Fibroblast of pulmonary artery (primary cell): ENCODE measurements around the gene RNF149.

Experiments
- DNase-seq: peaks from one replicate; pipeline ENCODE4 v3.0.0-alpha.2; 2010; ENCODE audit warnings: low read depth
- H3K4me3 ChIP-seq: replicated peaks from 2 replicates; pipeline ENCODE4 v1.5.1; 2011; ENCODE audit warnings: low read depth, mild to moderate bottlenecking, control low read depth, low read length, moderate library complexity
- CTCF ChIP-seq: IDR thresholded peaks from 2 replicates; pipeline ENCODE4 v1.5.1; 2011; ENCODE audit warnings: mild to moderate bottlenecking, control low read depth, low read length, inconsistent platforms; ENCODE audit errors: missing control alignments

Gene RNF149

GRCh38 chr2:101263377-101263800 lies 45.1 kb downstream of the RNF149 start:
- H3K4me3 ChIP-seq: no peak overlapping the region
- TF ChIP-seq CTCF: no peak
- DNase-seq: no peak

- H3K4me3 ChIP-seq: no peak overlapping the region
- TF ChIP-seq CTCF: no peak
- DNase-seq: no peak
Observed at GRCh38 chr2:101262142-101262541, 46.4 kb downstream of the RNF149 start.

- TF ChIP-seq CTCF: no peak
- DNase-seq: no peak
- no peak overlapping the region for H3K4me3 ChIP-seq
Observed at GRCh38 chr2:101258804-101259203, 49.7 kb downstream of the RNF149 start.

- H3K4me3 ChIP-seq: no peak overlapping the region
- DNase-seq: no peak
- no peak for TF ChIP-seq CTCF
Observed at GRCh38 chr2:101256316-101256715, 52.2 kb downstream of the RNF149 start.

GRCh38 chr2:101255501-101255900 lies 53.0 kb downstream of the RNF149 start:
- DNase-seq: peak; percentile 25
- TF ChIP-seq CTCF: no peak

GRCh38 chr2:101253703-101254450 lies 54.6 kb downstream of the RNF149 start:
- peak overlapping the region; percentile 88 for H3K4me3 ChIP-seq
- DNase-seq: no peak
- no peak for TF ChIP-seq CTCF

More at GRCh38 chr2:101255501-101255900, 53.0 kb downstream of the RNF149 start:
- H3K4me3 ChIP-seq: no peak overlapping the region
